Mucosa of rectum (tissue), 2 donors: Measurements from ENCODE around the gene ALCAM.

ENCODE experiments used
- H3K27ac ChIP-seq, 2 donors: one replicate each; pipeline ENCODE4 v1.7.0; 2013; ENCODE audit warnings: inconsistent platforms in 2 of 2, low read depth in 2 of 2, low read length in 2 of 2
- H3K27me3 ChIP-seq, 2 donors: one replicate each; pipeline ENCODE4 v1.7.0; 2013; ENCODE audit warnings: low read length in 2 of 2; ENCODE audit not compliant: control insufficient read depth in 2 of 2, insufficient read depth in 2 of 2
- H3K36me3 ChIP-seq, 2 donors: one replicate each; pipeline ENCODE4 v1.7.0; 2013; ENCODE audit warnings: low read length in 2 of 2; ENCODE audit not compliant: control insufficient read depth in 2 of 2, insufficient read depth in 2 of 2
- H3K4me1 ChIP-seq, 2 donors: one replicate each; pipeline ENCODE4 v1.7.0; 2013; ENCODE audit warnings: low read length in 2 of 2, mild to moderate bottlenecking in 1 of 2; ENCODE audit not compliant: control insufficient read depth in 2 of 2, insufficient read depth in 2 of 2
- H3K4me3 ChIP-seq, 2 donors: one replicate each; pipeline ENCODE4 v1.7.0; 2013; ENCODE audit warnings: low read length in 2 of 2
- H3K9ac ChIP-seq, 2 donors: one replicate each; pipeline ENCODE4 v1.7.0; 2013; ENCODE audit warnings: low read length in 2 of 2, low read depth in 1 of 2, mild to moderate bottlenecking in 1 of 2
- H3K9me3 ChIP-seq, 2 donors: one replicate each; pipeline ENCODE4 v1.7.0; 2013; ENCODE audit warnings: low read length in 2 of 2; ENCODE audit not compliant: control insufficient read depth in 2 of 2
- donor health status: healthy.
- donor health status: Normal muscosa, but diverticular disease.

The ALCAM gene

DNA sequence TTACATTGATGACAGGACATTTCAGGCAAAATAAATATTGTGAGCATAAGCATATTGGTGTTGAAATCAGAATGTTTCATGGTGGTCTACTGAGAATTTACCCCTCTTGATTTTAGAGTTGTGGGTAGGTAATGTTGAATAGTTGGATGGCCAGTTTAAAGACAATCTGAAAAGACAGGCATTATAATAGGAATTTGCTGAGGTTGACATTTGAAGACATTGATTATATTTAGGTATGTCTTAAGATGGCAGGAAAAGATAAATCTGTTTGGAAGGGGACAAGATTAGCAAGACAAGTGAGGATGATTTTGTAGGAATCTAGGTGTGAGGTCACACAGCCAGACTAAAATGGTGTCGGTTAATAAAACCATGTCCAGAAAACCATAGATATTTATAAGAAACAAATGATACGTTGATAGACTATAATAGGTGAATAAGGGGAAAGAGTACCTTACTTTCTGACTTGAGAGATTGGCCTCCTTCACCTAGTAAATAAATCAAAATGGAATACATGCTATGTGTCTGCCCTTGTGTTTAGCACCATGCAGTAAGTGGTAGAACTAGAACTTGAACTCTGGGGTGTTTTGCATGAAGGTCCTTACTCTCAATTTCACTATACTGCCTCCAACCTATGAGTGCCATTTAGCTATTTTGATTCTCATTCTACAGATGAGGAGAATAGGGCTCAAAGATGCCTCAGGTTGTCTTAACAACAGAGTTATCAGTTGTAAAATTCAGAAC lies 57.9 kb downstream of the ALCAM start:
- Histone ChIP-seq H3K9ac (no peak overlapping the region), H3K27me3 (no peaks in the 10 kb centered on the region), H3K27ac (no peak overlapping the region), H3K4me1 (no peaks in the 10 kb centered on the region), H3K4me3 (no peak overlapping the region), H3K9me3 (no peaks in the 10 kb centered on the region), H3K36me3 (no peaks in the 10 kb centered on the region)

DNA sequence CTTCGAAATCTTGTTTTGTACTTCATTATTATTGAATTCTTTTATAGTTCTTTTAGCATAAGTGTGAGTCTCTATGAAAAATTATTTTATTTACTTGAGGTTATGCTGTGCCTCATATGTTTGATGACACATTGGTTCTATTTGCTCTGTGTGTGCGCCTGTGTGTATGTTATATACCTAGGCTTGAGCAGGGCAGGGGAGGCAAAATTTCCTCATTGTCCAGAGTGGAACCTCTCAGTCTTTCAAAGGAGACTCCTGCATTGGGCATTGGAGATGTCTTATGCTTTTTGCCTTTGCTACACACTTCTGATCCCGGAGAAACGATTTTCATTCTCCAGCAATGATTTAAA lies 58.4 kb downstream of the ALCAM start:
- no peak overlapping the region for H3K27ac ChIP-seq
- no peaks in the 10 kb centered on the region for H3K36me3 ChIP-seq
- no peak overlapping the region for H3K4me3 ChIP-seq
- H3K9me3 ChIP-seq: no peaks in the 10 kb centered on the region
- no peak overlapping the region for H3K9ac ChIP-seq
- no peaks in the 10 kb centered on the region for H3K4me1 ChIP-seq
- no peaks in the 10 kb centered on the region for H3K27me3 ChIP-seq

DNA sequence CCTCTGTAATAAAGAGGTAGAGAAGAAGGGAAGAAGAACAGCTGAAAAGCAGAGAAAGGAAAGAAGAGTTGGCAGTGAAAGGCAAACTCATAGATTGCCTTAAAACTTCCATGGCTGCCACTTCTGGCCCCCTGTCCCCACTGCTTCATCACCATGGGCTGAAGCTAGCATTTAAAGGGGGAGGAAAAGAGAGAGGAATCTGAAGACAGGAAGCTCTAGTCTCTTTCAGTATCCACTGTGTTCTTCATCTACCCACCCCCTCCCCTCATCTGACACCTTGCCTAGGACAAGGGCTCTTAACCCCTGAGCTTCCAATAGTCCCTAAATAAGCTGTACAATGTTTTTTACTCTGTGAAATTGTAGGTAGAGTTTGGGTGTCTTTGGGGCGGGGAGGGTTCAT lies 60.6 kb downstream of the ALCAM start:
- Histone ChIP-seq H3K36me3 (no peaks in the 10 kb centered on the region), H3K9ac (no peak overlapping the region), H3K4me1 (no peaks in the 10 kb centered on the region), H3K27me3 (no peaks in the 10 kb centered on the region), H3K27ac (no peak overlapping the region), H3K9me3 (no peaks in the 10 kb centered on the region), H3K4me3 (no peak overlapping the region)

DNA sequence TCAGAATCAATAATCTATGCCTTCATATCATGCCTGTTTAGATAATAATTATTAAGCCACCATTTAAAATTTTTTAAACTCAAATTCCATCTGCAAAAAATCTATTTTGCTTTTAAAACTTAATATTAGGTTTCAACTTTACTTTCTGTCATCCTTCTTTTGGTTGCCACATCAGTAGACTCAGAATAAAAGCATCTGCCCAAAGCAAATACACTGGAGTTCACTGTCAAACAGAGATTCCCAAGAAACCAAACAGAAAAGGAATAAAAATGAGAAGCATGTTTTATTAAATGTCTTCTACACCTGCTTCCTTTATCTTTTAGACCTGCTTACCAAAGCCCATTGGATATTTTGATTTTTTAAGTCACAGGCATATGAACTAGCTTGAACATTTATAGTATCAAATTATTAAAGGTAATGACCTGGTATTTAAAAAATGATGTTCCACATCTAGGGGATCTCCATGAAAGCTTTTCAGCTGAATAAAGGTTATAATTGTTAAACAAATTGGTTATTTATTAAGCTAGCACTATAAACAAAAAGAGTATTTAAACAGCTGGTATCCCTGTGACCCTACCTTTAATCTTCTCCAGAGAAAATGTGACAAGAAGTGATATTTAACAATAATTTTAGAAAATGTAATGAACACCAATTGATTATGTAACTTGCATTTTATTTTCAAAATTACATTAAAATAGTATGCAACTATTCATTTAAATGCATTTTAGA lies 62.5 kb downstream of the ALCAM start:
- Histone ChIP-seq H3K4me1 (no peaks in the 10 kb centered on the region), H3K36me3 (no peaks in the 10 kb centered on the region), H3K4me3 (no peak overlapping the region), H3K27me3 (no peaks in the 10 kb centered on the region), H3K9me3 (no peaks in the 10 kb centered on the region), H3K27ac (no peak overlapping the region), H3K9ac (no peak overlapping the region)

DNA sequence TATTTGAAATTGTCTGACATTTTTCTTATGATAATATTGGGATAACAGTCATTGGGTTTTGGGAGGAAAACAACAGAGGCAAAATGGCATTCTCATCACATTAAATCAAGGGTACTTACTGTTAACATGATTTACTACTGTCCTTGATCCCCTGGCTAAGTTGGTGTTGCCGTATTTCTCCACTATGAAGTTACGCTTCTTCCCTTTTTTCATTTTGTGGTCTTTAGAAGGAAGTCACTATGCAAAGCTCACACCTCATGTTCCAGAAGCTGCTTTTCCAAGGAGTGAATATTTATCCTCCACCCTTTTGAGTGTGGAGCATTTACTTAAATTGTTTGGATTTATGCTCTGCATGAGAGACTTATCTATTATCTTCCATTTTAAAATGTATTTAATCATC lies 63.7 kb downstream of the ALCAM start:
- Histone ChIP-seq H3K4me3 (no peak overlapping the region), H3K27me3 (no peaks in the 10 kb centered on the region), H3K4me1 (no peaks in the 10 kb centered on the region), H3K36me3 (no peaks in the 10 kb centered on the region), H3K9me3 (no peaks in the 10 kb centered on the region), H3K9ac (no peak overlapping the region), H3K27ac (no peak overlapping the region)

DNA sequence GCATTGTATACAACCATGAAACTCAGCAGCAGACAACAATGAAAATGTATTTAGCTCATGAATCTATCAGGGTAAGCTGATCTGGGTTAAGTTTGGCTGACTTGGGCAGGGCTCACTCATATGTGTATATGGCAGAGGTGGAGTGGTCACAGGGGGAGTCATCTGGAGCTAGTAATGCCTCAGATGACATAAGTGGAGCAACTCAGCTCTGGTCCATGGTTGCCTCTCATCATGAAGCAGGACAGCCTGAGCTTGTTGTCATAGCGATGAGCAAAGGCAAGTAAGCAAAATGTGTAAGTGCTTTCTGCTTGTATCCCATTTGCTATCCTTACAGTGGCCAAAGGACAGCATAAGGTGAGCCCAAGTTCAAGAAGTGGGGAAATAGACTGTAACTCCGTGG lies 64.5 kb downstream of the ALCAM start:
- H3K9ac ChIP-seq: no peak overlapping the region
- H3K4me3 ChIP-seq: no peak overlapping the region
- H3K27ac ChIP-seq: no peak overlapping the region
- H3K36me3 ChIP-seq: no peaks in the 10 kb centered on the region
- H3K9me3 ChIP-seq: no peaks in the 10 kb centered on the region
- H3K27me3 ChIP-seq: no peaks in the 10 kb centered on the region
- H3K4me1 ChIP-seq: no peaks in the 10 kb centered on the region

DNA sequence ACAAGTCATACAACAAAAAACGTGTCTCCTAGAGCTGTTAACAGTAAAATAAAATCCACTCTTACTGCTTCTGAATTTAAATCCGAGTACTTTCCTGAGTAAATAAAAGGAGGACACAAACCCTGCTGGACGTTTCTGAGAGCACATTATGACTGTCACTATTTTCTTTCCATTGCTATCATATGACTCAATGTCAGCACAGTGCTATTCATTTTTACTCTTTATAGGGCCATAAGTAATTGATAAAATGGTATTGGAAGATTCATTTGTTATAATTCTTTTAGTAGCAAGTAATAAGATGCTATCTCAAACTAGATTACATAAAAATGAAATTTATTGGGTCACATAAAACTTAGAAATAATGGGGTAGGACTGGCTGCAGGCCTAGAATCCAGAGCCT lies 68.6 kb downstream of the ALCAM start:
- no peak overlapping the region for H3K9ac ChIP-seq
- no peaks in the 10 kb centered on the region for H3K36me3 ChIP-seq
- H3K9me3 ChIP-seq: no peaks in the 10 kb centered on the region
- H3K4me1 ChIP-seq: no peaks in the 10 kb centered on the region
- H3K4me3 ChIP-seq: no peak overlapping the region
- no peak overlapping the region for H3K27ac ChIP-seq
- H3K27me3 ChIP-seq: no peaks in the 10 kb centered on the region

DNA sequence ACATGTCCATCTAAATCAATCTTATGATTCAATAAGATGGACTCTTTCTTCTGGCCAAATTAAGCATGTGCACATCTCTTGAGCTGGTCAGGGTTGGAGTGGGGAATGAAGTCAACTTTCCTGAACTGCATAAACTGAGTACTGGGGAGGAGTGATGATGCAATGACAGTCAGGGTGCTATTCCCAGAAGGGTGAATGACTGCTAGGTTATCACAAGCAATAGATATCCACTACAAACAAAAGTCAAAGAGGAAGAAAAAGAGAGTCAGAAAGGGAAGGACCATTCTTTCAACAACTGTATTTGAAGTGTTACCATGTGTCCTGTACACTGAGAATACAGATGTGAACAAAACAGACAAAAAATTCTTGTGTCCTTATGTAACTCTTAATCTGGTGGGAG lies 70.0 kb downstream of the ALCAM start:
- Histone ChIP-seq H3K9me3 (no peaks in the 10 kb centered on the region), H3K4me3 (no peak overlapping the region), H3K27ac (no peak overlapping the region), H3K27me3 (no peaks in the 10 kb centered on the region), H3K36me3 (no peaks in the 10 kb centered on the region), H3K4me1 (no peaks in the 10 kb centered on the region), H3K9ac (no peak overlapping the region)

DNA sequence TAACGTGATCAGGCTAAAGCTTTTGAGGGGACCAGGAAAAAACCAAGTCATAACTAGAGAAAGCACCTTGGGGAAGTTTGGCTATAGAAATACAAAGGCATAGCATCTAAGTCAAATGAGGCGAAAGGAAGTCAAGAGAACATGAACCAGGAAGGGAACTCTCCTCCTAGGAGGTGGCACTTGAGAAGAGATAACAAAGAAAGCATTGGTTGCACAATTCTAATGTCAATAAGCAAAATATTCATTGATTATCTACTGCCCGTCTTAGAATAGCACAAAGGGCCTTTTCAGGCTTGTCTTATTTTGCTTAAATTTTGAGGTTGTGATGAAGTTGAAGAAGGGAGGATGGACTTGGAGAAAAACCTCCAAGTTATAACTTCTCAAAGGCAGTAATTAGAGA lies 73.4 kb downstream of the ALCAM start:
- no peak overlapping the region for H3K9ac ChIP-seq
- no peak overlapping the region for H3K4me3 ChIP-seq
- no peaks in the 10 kb centered on the region for H3K27me3 ChIP-seq
- no peak overlapping the region for H3K27ac ChIP-seq
- H3K36me3 ChIP-seq: no peaks in the 10 kb centered on the region
- no peaks in the 10 kb centered on the region for H3K4me1 ChIP-seq
- no peaks in the 10 kb centered on the region for H3K9me3 ChIP-seq

DNA sequence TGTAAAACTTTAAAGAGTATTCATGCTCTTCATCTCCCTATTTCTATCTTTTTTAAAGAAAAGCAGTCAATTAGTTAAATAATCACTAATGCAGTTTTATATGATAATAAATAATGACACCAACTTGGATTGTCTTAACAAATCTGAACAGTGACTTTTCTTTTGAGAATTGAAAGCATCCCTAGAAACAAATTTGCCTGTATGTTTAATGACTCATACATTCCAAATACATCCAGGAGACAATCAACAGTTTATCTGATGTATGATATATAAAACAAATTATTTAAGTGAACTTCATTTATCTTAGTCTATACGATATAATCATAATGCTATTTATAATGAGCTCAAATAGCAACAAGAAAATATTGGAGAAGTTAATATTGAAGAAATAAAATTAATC lies 78.0 kb downstream of the ALCAM start:
- Histone ChIP-seq H3K4me1 (no peaks in the 10 kb centered on the region), H3K9me3 (no peaks in the 10 kb centered on the region), H3K4me3 (no peak overlapping the region), H3K9ac (no peak overlapping the region), H3K36me3 (no peaks in the 10 kb centered on the region), H3K27ac (no peak overlapping the region), H3K27me3 (no peaks in the 10 kb centered on the region)
